Mesendoderm (in vitro differentiated cells): ENCODE results near the gene HECTD4.

Source experiments
- DNase-seq: peaks from one replicate; pipeline ENCODE4 v3.0.0; 2013
- H2AK5ac ChIP-seq: 2 replicates; pipeline ENCODE4 v1.6.1; 2013; ENCODE audit warnings: low read length, inconsistent platforms
- H2BK120ac ChIP-seq: 2 replicates; pipeline ENCODE4 v1.6.1; 2013; ENCODE audit warnings: low read depth, mild to moderate bottlenecking, low read length, moderate library complexity, mixed read lengths
- H2BK15ac ChIP-seq: replicated peaks from 2 replicates; pipeline ENCODE4 v1.6.1; 2013; ENCODE audit warnings: low read depth, mild to moderate bottlenecking, moderate library complexity
- H2BK5ac ChIP-seq: 2 replicates; pipeline ENCODE4 v1.6.1; 2013; ENCODE audit warnings: low read length, inconsistent platforms
- H3K18ac ChIP-seq: 2 replicates; pipeline ENCODE4 v1.6.1; 2013; ENCODE audit warnings: mild to moderate bottlenecking, low read length, mixed read lengths
- H3K23ac ChIP-seq: one replicate; pipeline ENCODE4 v1.6.1; 2013; ENCODE audit warnings: low read length
- H3K27ac ChIP-seq: 2 replicates; pipeline ENCODE4 v1.5.1; 2013; ENCODE audit warnings: low read depth, mild to moderate bottlenecking, inconsistent platforms, low read length, moderate library complexity
- H3K27me3 ChIP-seq: 2 replicates; pipeline ENCODE4 v1.6.1; 2013; ENCODE audit warnings: low read length, control low read depth, mild to moderate bottlenecking, inconsistent platforms; ENCODE audit not compliant: insufficient read depth, poor library complexity
- H3K36me3 ChIP-seq: 2 replicates; pipeline ENCODE4 v1.6.1; 2013; ENCODE audit warnings: low read length, inconsistent platforms; ENCODE audit not compliant: control insufficient read depth, insufficient read depth
- H3K4ac ChIP-seq: one replicate; pipeline ENCODE4 v1.6.1; 2013; ENCODE audit warnings: low read depth, mild to moderate bottlenecking, low read length, moderate library complexity
- H3K4me1 ChIP-seq: 2 replicates; pipeline ENCODE4 v1.6.1; 2013; ENCODE audit warnings: low read depth, low read length, inconsistent platforms; ENCODE audit not compliant: control insufficient read depth
- H3K4me2 ChIP-seq: 2 replicates; pipeline ENCODE4 v1.6.1; 2013; ENCODE audit warnings: low read length
- H3K4me3 ChIP-seq: 2 replicates; pipeline ENCODE4 v1.5.1; 2013; ENCODE audit warnings: mild to moderate bottlenecking, low read length
- H3K56ac ChIP-seq: one replicate; pipeline ENCODE4 v1.6.1; 2013; ENCODE audit warnings: low read length
- H3K79me1 ChIP-seq: 2 replicates; pipeline ENCODE4 v1.6.1; 2013; ENCODE audit warnings: low read length, inconsistent platforms
- H3K79me2 ChIP-seq: 2 replicates; pipeline ENCODE4 v1.6.1; 2013; ENCODE audit warnings: mild to moderate bottlenecking, low read length; ENCODE audit not compliant: control insufficient read depth, insufficient read depth
- H3K9ac ChIP-seq: 2 replicates; pipeline ENCODE4 v1.6.1; 2013; ENCODE audit warnings: low read length, inconsistent platforms
- H4K5ac ChIP-seq: one replicate; pipeline ENCODE4 v1.6.1; 2013; ENCODE audit warnings: low read length
- H4K8ac ChIP-seq: one replicate; pipeline ENCODE4 v1.6.1; 2013; ENCODE audit warnings: low read depth, mild to moderate bottlenecking, control low read depth, low read length, moderate library complexity
- WGBS: extraction: QIAGEN DNeasy Blood & Tissue Kit; methylation state at CpG from one replicate; pipeline ENCODE4 v1.1.7; 2013; ENCODE audit warnings: low lambda C conversion rate, missing lambda C conversion rate; ENCODE audit not compliant: insufficient coverage; ENCODE audit errors: extremely low coverage; 5-methylcytosine and 5-hydroxymethylcytosine counted together

The HECTD4 gene

DNA sequence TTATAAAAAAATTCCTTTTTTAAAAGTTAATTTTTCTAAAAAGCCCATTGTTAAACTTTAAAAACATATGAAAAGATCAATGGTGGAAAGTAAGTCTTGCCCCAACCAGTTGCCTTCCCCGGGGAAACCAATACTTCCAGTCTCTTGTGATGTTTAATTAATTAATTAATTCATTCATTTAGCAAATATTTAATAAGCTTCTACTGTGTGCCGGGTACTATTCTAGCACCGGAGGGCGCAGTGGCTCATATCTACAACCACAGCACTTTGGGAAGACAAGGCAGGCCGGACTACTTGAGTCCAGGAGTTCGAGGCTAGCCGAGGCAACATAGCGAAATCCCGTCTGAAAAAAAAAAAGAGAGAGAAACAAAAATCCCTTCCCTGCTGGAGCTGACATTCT, 87.4 kb downstream of the HECTD4 start:
- no peak overlapping the region for H3K4ac ChIP-seq
- no peak overlapping the region for H2BK5ac ChIP-seq
- WGBS = no CpG with 5 or more reads among the region's 9 CpGs
- H3K18ac ChIP-seq = no peak overlapping the region
- peaks cover 4% of the 10 kb centered on the region for H3K36me3 ChIP-seq
- H4K5ac ChIP-seq = no peak overlapping the region
- H3K23ac ChIP-seq = no peak overlapping the region
- no peak overlapping the region for H3K9ac ChIP-seq
- no peaks in the 10 kb centered on the region for H3K4me1 ChIP-seq
- H2BK15ac ChIP-seq = no peak overlapping the region
- no peak for DNase-seq
- H2BK120ac ChIP-seq = no peak overlapping the region
- no peak overlapping the region for H3K56ac ChIP-seq
- no peak overlapping the region for H2AK5ac ChIP-seq
- H3K4me2 ChIP-seq = no peak overlapping the region
- H3K79me1 ChIP-seq = no peaks in the 10 kb centered on the region
- no peak overlapping the region for H3K27ac ChIP-seq
- no peaks in the 10 kb centered on the region for H3K27me3 ChIP-seq
- no peaks in the 10 kb centered on the region for H3K79me2 ChIP-seq
- H3K4me3 ChIP-seq = no peak overlapping the region
- no peak overlapping the region for H4K8ac ChIP-seq

DNA sequence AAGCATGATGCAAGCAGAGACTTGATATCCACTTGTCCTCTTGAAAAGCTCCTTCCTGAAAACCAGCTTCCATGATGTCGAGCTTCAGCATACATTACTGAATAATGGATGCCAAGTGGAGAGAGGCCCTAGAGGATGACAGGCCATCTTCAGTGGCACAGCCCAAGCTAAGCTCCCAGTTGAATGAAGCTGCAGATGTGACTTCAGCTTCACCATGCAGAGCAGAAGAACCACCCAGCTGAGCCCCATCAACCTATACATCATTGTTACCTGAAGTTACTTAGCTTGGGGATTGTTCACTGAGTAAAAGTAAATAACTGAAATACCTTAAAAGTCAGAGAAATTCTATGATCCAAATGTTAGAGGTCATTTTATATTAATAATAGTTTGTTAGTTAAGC, 93.6 kb downstream of the HECTD4 start:
- no peaks in the 10 kb centered on the region for H3K79me1 ChIP-seq
- no peak overlapping the region for H2AK5ac ChIP-seq
- no peaks in the 10 kb centered on the region for H3K27me3 ChIP-seq
- no peak overlapping the region for H3K27ac ChIP-seq
- H2BK15ac ChIP-seq = no peak overlapping the region
- H3K56ac ChIP-seq = no peak overlapping the region
- H3K36me3 ChIP-seq = no peaks in the 10 kb centered on the region
- no peak overlapping the region for H3K23ac ChIP-seq
- H3K4me2 ChIP-seq = no peak overlapping the region
- H3K4ac ChIP-seq = no peak overlapping the region
- H3K79me2 ChIP-seq = no peaks in the 10 kb centered on the region
- no peak overlapping the region for H3K9ac ChIP-seq
- H2BK5ac ChIP-seq = no peak overlapping the region
- no peak overlapping the region for H4K5ac ChIP-seq
- H3K4me3 ChIP-seq = no peak overlapping the region
- no peak overlapping the region for H3K18ac ChIP-seq
- H2BK120ac ChIP-seq = no peak overlapping the region
- no CpG with 5 or more reads among the region's 1 CpG for WGBS
- H4K8ac ChIP-seq = no peak overlapping the region
- no peak for DNase-seq
- H3K4me1 ChIP-seq = no peaks in the 10 kb centered on the region

DNA sequence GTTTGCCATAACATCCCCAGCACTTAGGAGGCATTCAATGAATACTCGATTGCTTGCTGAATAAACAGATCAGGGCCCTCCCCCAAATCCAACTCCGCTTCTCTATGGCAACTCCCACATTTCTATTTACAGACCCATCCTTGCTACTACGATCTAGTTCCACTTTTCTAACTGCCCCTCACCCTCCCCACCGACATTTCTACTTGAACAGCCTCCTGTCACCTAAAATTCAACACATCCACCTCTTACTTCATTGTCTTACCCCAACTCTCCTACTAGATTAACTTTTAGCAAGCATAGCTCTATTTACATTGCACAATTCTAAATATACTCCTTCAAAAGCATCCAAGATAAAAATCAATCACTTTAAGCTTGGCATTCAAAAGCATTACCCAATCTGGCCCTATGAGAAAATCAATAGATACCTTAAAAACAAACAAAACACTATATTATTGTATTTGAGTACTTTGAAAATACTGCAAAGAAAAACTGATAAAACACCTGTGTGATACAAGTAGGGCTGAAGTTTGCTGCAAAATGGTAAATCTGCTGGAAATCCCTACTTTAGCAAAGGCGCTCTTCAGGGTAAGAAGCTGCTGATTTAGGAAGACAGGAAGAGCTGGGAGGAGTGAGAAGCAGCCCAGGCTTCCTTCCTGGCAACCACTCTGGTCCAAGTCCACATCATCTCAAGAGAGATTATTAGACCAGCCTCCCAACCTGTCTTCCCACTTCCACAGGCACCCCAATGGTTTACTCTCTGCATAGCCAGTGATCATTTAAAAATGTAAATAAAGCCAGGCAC, 96.4 kb downstream of the HECTD4 start:
- Histone ChIP-seq H2BK5ac (no peak overlapping the region), H2BK120ac (no peak overlapping the region), H3K27me3 (no peaks in the 10 kb centered on the region), H3K79me1 (no peaks in the 10 kb centered on the region), H3K4me3 (no peak overlapping the region), H4K8ac (no peak overlapping the region), H3K56ac (no peak overlapping the region), H3K4me1 (no peaks in the 10 kb centered on the region), H4K5ac (no peak overlapping the region), H2BK15ac (no peak overlapping the region), H3K4me2 (no peak overlapping the region), H3K36me3 (no peaks in the 10 kb centered on the region), H2AK5ac (no peak overlapping the region), H3K4ac (no peak overlapping the region), H3K18ac (no peak overlapping the region), H3K79me2 (no peaks in the 10 kb centered on the region), H3K27ac (no peak overlapping the region), H3K9ac (no peak overlapping the region), H3K23ac (no peak overlapping the region)
- DNase-seq = no peak
- no CpG with 5 or more reads among the region's 5 CpGs for WGBS

DNA sequence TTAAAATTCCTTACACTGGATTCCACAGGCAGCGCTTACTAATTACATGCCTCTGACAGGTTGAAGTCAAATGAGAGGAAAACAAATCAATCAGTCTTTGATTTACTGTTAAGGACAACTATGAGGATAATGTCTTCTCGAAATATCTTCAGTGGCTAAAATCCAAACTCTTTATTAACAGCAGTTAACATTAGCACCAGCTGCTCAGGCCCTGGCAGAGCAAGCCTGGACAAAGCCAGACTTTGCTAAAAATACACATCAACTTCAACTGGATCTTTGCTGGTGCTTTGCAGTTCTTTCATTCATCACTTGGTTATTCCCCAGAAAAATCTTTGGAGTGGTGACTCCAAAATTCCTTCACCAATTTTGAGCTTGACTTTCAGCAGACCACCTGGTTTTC, 98.7 kb downstream of the HECTD4 start:
- Histone ChIP-seq H2BK15ac (no peak overlapping the region), H3K9ac (no peak overlapping the region), H3K79me1 (no peaks in the 10 kb centered on the region), H3K4me2 (no peak overlapping the region), H4K5ac (no peak overlapping the region), H4K8ac (no peak overlapping the region), H3K23ac (no peak overlapping the region), H2BK120ac (no peak overlapping the region), H2BK5ac (no peak overlapping the region), H3K79me2 (no peaks in the 10 kb centered on the region), H3K36me3 (no peaks in the 10 kb centered on the region), H3K4me3 (no peak overlapping the region), H3K4ac (no peak overlapping the region), H3K27me3 (no peaks in the 10 kb centered on the region), H3K56ac (no peak overlapping the region), H3K4me1 (no peaks in the 10 kb centered on the region), H2AK5ac (no peak overlapping the region), H3K18ac (no peak overlapping the region), H3K27ac (no peak overlapping the region)
- no peak for DNase-seq
- WGBS = no CpG with 5 or more reads among the region's 2 CpGs

DNA sequence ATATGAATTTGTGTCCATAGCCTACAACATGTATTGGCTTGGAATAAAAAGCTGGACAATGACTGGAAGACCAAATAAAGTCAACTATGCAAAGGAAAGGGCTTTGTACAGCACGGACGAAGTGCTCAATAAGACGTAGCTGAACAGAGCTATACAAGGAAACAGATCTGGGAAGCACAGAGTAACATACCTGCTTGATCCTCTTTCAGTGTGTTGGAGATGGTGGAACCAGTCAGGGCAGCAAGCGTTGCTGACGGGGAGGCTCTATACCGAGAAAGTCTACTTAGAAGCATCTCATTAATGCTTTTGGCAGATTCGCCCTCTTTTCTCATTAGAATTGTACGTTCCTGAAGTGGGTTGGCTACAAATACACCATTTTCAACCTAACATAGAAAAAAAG, 99.3 kb downstream of the HECTD4 start:
- no peak overlapping the region for H2BK5ac ChIP-seq
- no peaks in the 10 kb centered on the region for H3K36me3 ChIP-seq
- no peak overlapping the region for H3K9ac ChIP-seq
- no peak overlapping the region for H3K18ac ChIP-seq
- H3K79me1 ChIP-seq = no peaks in the 10 kb centered on the region
- H3K27me3 ChIP-seq = no peaks in the 10 kb centered on the region
- no peaks in the 10 kb centered on the region for H3K4me1 ChIP-seq
- H3K4ac ChIP-seq = no peak overlapping the region
- H3K56ac ChIP-seq = no peak overlapping the region
- H3K4me2 ChIP-seq = no peak overlapping the region
- H3K4me3 ChIP-seq = no peak overlapping the region
- H3K23ac ChIP-seq = no peak overlapping the region
- H2BK120ac ChIP-seq = no peak overlapping the region
- H4K5ac ChIP-seq = no peak overlapping the region
- no peak overlapping the region for H2AK5ac ChIP-seq
- no CpG with 5 or more reads among the region's 8 CpGs for WGBS
- no peak overlapping the region for H3K27ac ChIP-seq
- no peak overlapping the region for H4K8ac ChIP-seq
- DNase-seq = no peak
- no peaks in the 10 kb centered on the region for H3K79me2 ChIP-seq
- no peak overlapping the region for H2BK15ac ChIP-seq

DNA sequence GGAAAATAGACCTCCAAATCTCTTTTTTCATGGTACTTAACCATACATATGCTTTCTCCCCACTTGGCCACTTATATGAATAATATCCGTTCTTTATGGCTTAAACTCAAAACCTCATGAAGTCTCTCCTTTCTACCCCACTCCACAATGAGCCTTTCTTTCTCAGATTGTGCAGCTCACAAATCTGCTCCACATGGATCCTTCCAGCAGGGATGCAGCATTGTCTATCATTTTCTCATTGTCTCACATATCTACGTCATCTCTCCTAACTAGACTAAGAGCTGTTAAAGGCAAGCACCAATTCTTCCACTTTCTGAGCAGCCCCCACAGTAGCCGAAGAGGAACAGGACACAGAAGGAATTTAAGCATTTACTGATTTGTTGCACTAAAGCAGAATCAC, 106.4 kb downstream of the HECTD4 start:
- DNase-seq = no peak
- H3K4ac ChIP-seq = no peak overlapping the region
- no peaks in the 10 kb centered on the region for H3K79me2 ChIP-seq
- H4K5ac ChIP-seq = no peak overlapping the region
- WGBS = no CpG with 5 or more reads among the region's 3 CpGs
- no peaks in the 10 kb centered on the region for H3K4me1 ChIP-seq
- H3K56ac ChIP-seq = no peak overlapping the region
- no peak overlapping the region for H3K4me3 ChIP-seq
- H2BK5ac ChIP-seq = no peak overlapping the region
- no peaks in the 10 kb centered on the region for H3K36me3 ChIP-seq
- H3K27ac ChIP-seq = no peak overlapping the region
- H2AK5ac ChIP-seq = no peak overlapping the region
- no peaks in the 10 kb centered on the region for H3K27me3 ChIP-seq
- H3K23ac ChIP-seq = no peak overlapping the region
- H2BK15ac ChIP-seq = no peak overlapping the region
- H3K18ac ChIP-seq = no peak overlapping the region
- H3K79me1 ChIP-seq = no peaks in the 10 kb centered on the region
- no peak overlapping the region for H4K8ac ChIP-seq
- H3K9ac ChIP-seq = no peak overlapping the region
- H3K4me2 ChIP-seq = no peak overlapping the region
- H2BK120ac ChIP-seq = no peak overlapping the region
